HUES48 (cell line): Measurements from ENCODE around the gene BAZ1B.
"Not testable (repeated sequence)": the region's sequence is repeated elsewhere in the genome, so short reads cannot be mapped to it uniquely, and the experiment has no call there.

Experiments
- H3K27ac ChIP-seq: one replicate; pipeline ENCODE4 v1.7.0; 2013; ENCODE audit warnings: low read depth, low read length, inconsistent platforms
- H3K27me3 ChIP-seq: 2 replicates; pipeline ENCODE4 v1.6.1; 2013; ENCODE audit warnings: mild to moderate bottlenecking, low read length; ENCODE audit not compliant: control insufficient read depth, insufficient read depth
- H3K36me3 ChIP-seq: 2 replicates; pipeline ENCODE4 v1.6.1; 2013; ENCODE audit warnings: low read length; ENCODE audit not compliant: control insufficient read depth, insufficient read depth
- H3K4me1 ChIP-seq: 2 replicates; pipeline ENCODE4 v1.6.1; 2013; ENCODE audit warnings: mild to moderate bottlenecking, low read length; ENCODE audit not compliant: control insufficient read depth, insufficient read depth
- H3K4me3 ChIP-seq: 2 replicates; pipeline ENCODE4 v1.5.1; 2013; ENCODE audit warnings: mild to moderate bottlenecking, low read depth, low read length
- H3K9ac ChIP-seq: 2 replicates; pipeline ENCODE4 v1.6.1; 2013; ENCODE audit warnings: mild to moderate bottlenecking, low read depth, low read length, moderate library complexity
- H3K9me3 ChIP-seq: 2 replicates; pipeline ENCODE4 v1.6.1; 2013; ENCODE audit warnings: low read length; ENCODE audit not compliant: control insufficient read depth, insufficient read depth

Gene BAZ1B

GRCh38 chr7:73557397-73558257, 35.5 kb upstream of the BAZ1B start, which contains the start of gene BCL7B:
Gene BCL7B (minus strand): TSS chr7:73557690. CDS start chr7:73557578, 112 bp downstream.
- H3K9ac ChIP-seq = peak within 1 kb of the TSS; percentile 97
- peak within 1 kb of the TSS; percentile 76 for H3K4me3 ChIP-seq
- peaks cover 7% of the 10 kb centered on the region; the same call in 1 of the 2 replicates for H3K36me3 ChIP-seq
- no peaks in the 10 kb centered on the region for H3K4me1 ChIP-seq
- no peaks in the 10 kb centered on the region for H3K9me3 ChIP-seq
- peak within 1 kb of the TSS; percentile 100 for H3K27ac ChIP-seq
- peaks cover 5% of the 10 kb centered on the region; the same call in 1 of the 2 replicates for H3K27me3 ChIP-seq

- H3K9me3 ChIP-seq = no peaks in the 10 kb centered on the region
- no peaks in the 10 kb centered on the region for H3K4me1 ChIP-seq
- H3K27me3 ChIP-seq = peaks cover 5% of the 10 kb centered on the region; the same call in 1 of the 2 replicates
- peak overlapping the region; percentile 76 for H3K4me3 ChIP-seq
- H3K36me3 ChIP-seq = peaks cover 12% of the 10 kb centered on the region
- H3K9ac ChIP-seq = peak overlapping the region; percentile 97
- H3K27ac ChIP-seq = peak overlapping the region; percentile 100
Measured at GRCh38 chr7:73557108-73557396, 35.0 kb upstream of the BAZ1B start.

GRCh38 chr7:73556208-73557107, 34.4 kb upstream of the BAZ1B start:
- Histone ChIP-seq H3K36me3 (peaks cover 17% of the 10 kb centered on the region), H3K27ac (peak overlapping the region; percentile 84), H3K9me3 (no peaks in the 10 kb centered on the region), H3K4me1 (no peaks in the 10 kb centered on the region), H3K9ac (peak overlapping the region; percentile 46), H3K4me3 (peak overlapping the region; percentile 76), H3K27me3 (peaks cover 5% of the 10 kb centered on the region; the same call in 1 of the 2 replicates)

GRCh38 chr7:73555411-73555982, 33.4 kb upstream of the BAZ1B start:
- peaks cover 4% of the 10 kb centered on the region; the same call in 1 of the 2 replicates for H3K27me3 ChIP-seq
- H3K9ac ChIP-seq = no peak overlapping the region
- H3K36me3 ChIP-seq = peaks cover 24% of the 10 kb centered on the region
- no peaks in the 10 kb centered on the region for H3K9me3 ChIP-seq
- no peak overlapping the region for H3K27ac ChIP-seq
- no peaks in the 10 kb centered on the region for H3K4me1 ChIP-seq
- H3K4me3 ChIP-seq = no peak overlapping the region

GRCh38 chr7:73550093-73550492, 28.0 kb upstream of the BAZ1B start:
- not testable (repeated sequence) for H3K9ac ChIP-seq

GRCh38 chr7:73549176-73549575, 27.1 kb upstream of the BAZ1B start:
- peaks cover 30% of the 10 kb centered on the region for H3K36me3 ChIP-seq
- H3K4me3 ChIP-seq = no peak overlapping the region
- no peaks in the 10 kb centered on the region for H3K9me3 ChIP-seq
- H3K4me1 ChIP-seq = no peaks in the 10 kb centered on the region
- no peak overlapping the region for H3K9ac ChIP-seq
- no peak overlapping the region for H3K27ac ChIP-seq
- no peaks in the 10 kb centered on the region for H3K27me3 ChIP-seq

More at GRCh38 chr7:73550093-73550492, 28.0 kb upstream of the BAZ1B start:
- peaks cover 33% of the 10 kb centered on the region for H3K36me3 ChIP-seq
- not testable (repeated sequence) for H3K9me3 ChIP-seq, H3K27ac ChIP-seq, H3K27me3 ChIP-seq, H3K4me1 ChIP-seq, H3K4me3 ChIP-seq

- H3K36me3 ChIP-seq = peaks cover 36% of the 10 kb centered on the region
- H3K4me3 ChIP-seq = no peak overlapping the region
- H3K9me3 ChIP-seq = no peaks in the 10 kb centered on the region
- no peaks in the 10 kb centered on the region for H3K27me3 ChIP-seq
- H3K4me1 ChIP-seq = no peaks in the 10 kb centered on the region
- no peak overlapping the region for H3K27ac ChIP-seq
- no peak overlapping the region for H3K9ac ChIP-seq
Measured at GRCh38 chr7:73547841-73548240, 25.7 kb upstream of the BAZ1B start.

GRCh38 chr7:73544678-73545077, 22.6 kb upstream of the BAZ1B start:
- H3K36me3 ChIP-seq = peaks cover 39% of the 10 kb centered on the region
- H3K9me3 ChIP-seq = no peaks in the 10 kb centered on the region
- H3K27me3 ChIP-seq = no peaks in the 10 kb centered on the region
- H3K27ac ChIP-seq = no peak overlapping the region
- H3K4me3 ChIP-seq = no peak overlapping the region
- no peak overlapping the region for H3K9ac ChIP-seq
- no peaks in the 10 kb centered on the region for H3K4me1 ChIP-seq

- Histone ChIP-seq H3K9me3 (no peaks in the 10 kb centered on the region), H3K27ac (no peak overlapping the region), H3K4me3 (no peak overlapping the region), H3K9ac (no peak overlapping the region), H3K36me3 (peaks cover 56% of the 10 kb centered on the region), H3K27me3 (no peaks in the 10 kb centered on the region), H3K4me1 (no peaks in the 10 kb centered on the region)
Measured at GRCh38 chr7:73541722-73542121, 19.6 kb upstream of the BAZ1B start.

- peaks cover 64% of the 10 kb centered on the region for H3K36me3 ChIP-seq
- H3K4me3 ChIP-seq = no peak overlapping the region
- H3K27ac ChIP-seq = no peak overlapping the region
- no peaks in the 10 kb centered on the region for H3K27me3 ChIP-seq
- H3K9me3 ChIP-seq = no peaks in the 10 kb centered on the region
- no peaks in the 10 kb centered on the region for H3K4me1 ChIP-seq
- H3K9ac ChIP-seq = no peak overlapping the region
Measured at GRCh38 chr7:73539709-73540108, 17.6 kb upstream of the BAZ1B start.
